Mesothelial cell of epicardium (in vitro differentiated cells): ENCODE results near the gene CACNA1C. TPM values are rescaled to one million over a fixed set of nuclear protein-coding genes. Genes with fewer than 3 reads are reported as not detected.

ENCODE experiments used
- DNase-seq, 2 experiments: peaks; one replicate each; pipeline ENCODE4 v3.0.0; 2021; ENCODE audit warnings: low spot score in 2 of 2; ENCODE audit not compliant: unreplicated experiment in 2 of 2
- H3K27ac Mint-ChIP-seq: 2 replicates; pipeline ENCODE4 v1.8.0; 2021; ENCODE audit warnings: mixed read lengths
- H3K27me3 Mint-ChIP-seq: 2 replicates; pipeline ENCODE4 v1.8.0; 2021; ENCODE audit warnings: low read depth, mixed read lengths
- H3K36me3 Mint-ChIP-seq: 2 replicates; pipeline ENCODE4 v1.8.0; 2021; ENCODE audit warnings: mixed read lengths
- H3K4me1 Mint-ChIP-seq: 2 replicates; pipeline ENCODE4 v1.8.0; 2021; ENCODE audit warnings: mixed read lengths
- H3K4me3 Mint-ChIP-seq: 2 replicates; pipeline ENCODE4 v1.8.0; 2021; ENCODE audit warnings: mild to moderate bottlenecking, moderate library complexity, mixed read lengths
- H3K9me3 Mint-ChIP-seq: 2 replicates; pipeline ENCODE4 v1.8.0; 2021; ENCODE audit warnings: mixed read lengths
- total RNA-seq: library from RNA; stranded (reverse); gene quantifications from 3 replicates; pipeline ENCODE4 v1.2.1, GENCODE V29; 2021
- TF ChIP-seq, protein P1 (sequence below): fragments of 200-600 bp; sonication (generic); IDR thresholded peaks from one replicate; pipeline ENCODE4 v1.5.0; 2021; ENCODE audit warnings: antibody characterized with exemption; ENCODE audit not compliant: unreplicated experiment

Gene CACNA1C
- total RNA-seq, 1 donor from 2014 or later: 33.6 TPM

DNA sequence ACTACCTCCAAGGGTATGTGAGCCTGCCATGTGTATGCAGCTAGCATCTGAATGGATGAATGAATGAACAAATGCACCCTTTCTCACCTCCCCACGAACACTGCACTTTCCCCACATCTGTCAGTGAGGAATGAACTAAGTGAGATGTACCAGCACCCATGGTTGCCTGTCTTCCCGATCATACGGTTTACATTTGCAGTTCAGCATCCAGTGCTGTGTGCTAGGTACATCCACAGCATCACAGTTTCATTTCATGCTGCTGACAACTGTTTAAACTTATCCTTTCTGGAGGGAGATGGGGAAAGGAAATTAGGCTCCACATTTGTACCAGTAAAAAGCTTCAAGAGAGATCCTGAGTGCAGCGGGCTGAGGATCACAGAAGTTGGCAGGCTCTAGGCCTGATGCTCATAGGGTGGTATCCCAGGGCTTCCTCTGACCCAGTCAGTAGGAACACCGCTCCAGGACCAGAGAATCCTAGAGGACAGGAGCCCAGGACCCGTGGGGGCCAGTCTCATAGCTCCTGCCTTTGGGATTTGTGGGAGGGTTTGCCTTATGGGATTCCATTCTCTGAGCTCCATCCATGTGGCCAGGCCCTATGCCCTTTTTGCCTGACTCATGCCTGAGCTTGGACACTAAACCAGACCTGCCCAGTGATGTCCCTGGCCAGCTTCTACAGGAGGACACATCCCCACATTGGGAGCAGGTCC, 294.5 kb downstream of the CACNA1C start:
- TF ChIP-seq, protein P1, sequence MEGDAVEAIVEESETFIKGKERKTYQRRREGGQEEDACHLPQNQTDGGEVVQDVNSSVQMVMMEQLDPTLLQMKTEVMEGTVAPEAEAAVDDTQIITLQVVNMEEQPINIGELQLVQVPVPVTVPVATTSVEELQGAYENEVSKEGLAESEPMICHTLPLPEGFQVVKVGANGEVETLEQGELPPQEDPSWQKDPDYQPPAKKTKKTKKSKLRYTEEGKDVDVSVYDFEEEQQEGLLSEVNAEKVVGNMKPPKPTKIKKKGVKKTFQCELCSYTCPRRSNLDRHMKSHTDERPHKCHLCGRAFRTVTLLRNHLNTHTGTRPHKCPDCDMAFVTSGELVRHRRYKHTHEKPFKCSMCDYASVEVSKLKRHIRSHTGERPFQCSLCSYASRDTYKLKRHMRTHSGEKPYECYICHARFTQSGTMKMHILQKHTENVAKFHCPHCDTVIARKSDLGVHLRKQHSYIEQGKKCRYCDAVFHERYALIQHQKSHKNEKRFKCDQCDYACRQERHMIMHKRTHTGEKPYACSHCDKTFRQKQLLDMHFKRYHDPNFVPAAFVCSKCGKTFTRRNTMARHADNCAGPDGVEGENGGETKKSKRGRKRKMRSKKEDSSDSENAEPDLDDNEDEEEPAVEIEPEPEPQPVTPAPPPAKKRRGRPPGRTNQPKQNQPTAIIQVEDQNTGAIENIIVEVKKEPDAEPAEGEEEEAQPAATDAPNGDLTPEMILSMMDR: no peak
- H3K27ac Mint-ChIP-seq: no peak overlapping the region
- no peaks in the 10 kb centered on the region for H3K9me3 Mint-ChIP-seq
- no peak for DNase-seq
- no peaks in the 10 kb centered on the region for H3K27me3 Mint-ChIP-seq
- H3K4me3 Mint-ChIP-seq: no peak overlapping the region
- H3K36me3 Mint-ChIP-seq: no peaks in the 10 kb centered on the region
- H3K4me1 Mint-ChIP-seq: peaks cover 26% of the 10 kb centered on the region

DNA sequence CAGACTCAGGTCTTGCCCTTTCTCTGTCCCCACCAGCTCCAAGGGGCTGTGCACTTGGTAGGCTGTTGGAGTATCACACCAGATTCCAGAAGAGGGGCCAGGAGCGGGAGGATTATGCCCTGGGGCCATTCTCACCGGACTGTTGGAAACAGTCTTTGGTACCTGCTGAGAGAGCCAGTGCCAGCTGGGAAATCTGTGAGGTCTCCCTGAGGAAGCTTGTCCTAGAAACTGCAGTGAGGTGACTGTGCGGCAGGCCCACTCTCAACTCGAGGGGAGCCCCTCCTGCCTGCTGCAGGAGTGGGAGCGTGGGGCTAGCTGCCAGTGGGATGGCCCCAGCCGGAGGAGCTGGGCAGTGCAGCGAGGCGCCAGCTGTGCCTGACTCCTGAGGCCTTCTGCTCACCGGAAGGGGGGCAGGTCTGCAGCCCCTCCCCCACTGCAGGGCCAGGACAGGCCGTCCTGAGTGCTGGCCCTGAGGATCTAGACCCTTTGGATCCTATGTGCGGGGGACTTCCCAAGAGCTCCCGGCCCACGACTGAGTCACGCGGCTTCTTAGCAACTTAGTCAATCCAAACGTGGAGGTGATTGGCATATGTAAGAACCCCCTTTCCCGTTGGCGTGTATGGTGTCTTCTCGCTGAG, 295.2 kb downstream of the CACNA1C start:
- DNase-seq: no peak
- Mint-ChIP-seq H3K36me3 (no peaks in the 10 kb centered on the region), H3K27ac (no peak overlapping the region), H3K4me3 (no peak overlapping the region), H3K9me3 (no peaks in the 10 kb centered on the region), H3K4me1 (peaks cover 22% of the 10 kb centered on the region), H3K27me3 (no peaks in the 10 kb centered on the region)
- TF ChIP-seq, protein P1: no peak

DNA sequence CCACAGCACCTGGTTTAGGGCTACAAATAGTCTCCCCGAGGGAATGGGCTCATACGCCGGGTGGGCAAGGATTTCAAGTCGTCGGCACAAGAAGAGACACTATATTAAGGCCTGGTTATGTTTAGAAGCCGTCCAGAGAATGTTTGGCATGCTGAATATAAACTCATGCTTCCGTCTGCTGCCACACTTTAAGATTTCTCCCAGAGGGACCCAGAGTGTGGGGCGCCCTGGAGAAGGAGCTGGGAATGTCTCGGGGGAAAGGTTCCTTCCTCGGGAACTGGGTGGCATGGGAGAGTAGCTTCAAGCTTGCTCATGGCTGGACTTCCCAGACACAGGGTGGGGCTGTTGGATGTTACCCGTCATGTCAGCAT, 295.7 kb downstream of the CACNA1C start:
- H3K36me3 Mint-ChIP-seq: no peaks in the 10 kb centered on the region
- TF ChIP-seq, protein P1: no peak
- no peaks in the 10 kb centered on the region for H3K9me3 Mint-ChIP-seq
- no peak for DNase-seq
- H3K4me3 Mint-ChIP-seq: no peak overlapping the region
- H3K27me3 Mint-ChIP-seq: no peaks in the 10 kb centered on the region
- H3K27ac Mint-ChIP-seq: no peak overlapping the region
- H3K4me1 Mint-ChIP-seq: peaks cover 19% of the 10 kb centered on the region

DNA sequence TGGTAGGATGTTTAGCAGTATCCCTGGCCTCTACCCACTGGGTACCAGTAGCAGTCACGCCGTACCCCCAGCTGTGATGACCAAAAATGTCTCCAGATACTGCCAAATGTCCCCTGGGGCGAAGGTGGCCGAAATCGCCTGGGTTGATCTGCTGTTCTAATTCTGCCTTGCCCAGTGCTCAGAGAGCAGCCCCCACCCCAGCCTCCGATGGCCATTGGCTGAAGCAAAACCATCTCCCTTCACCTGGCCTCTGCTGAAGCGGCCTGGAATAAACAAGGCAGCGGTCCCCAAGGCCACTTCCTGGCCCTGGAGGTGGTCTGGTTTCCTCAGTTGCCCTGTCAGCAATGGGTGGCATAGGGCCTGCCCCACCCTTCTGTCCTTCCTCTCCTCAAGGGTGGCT, 298.4 kb downstream of the CACNA1C start:
- Mint-ChIP-seq H3K27me3 (no peaks in the 10 kb centered on the region), H3K9me3 (no peaks in the 10 kb centered on the region), H3K4me3 (no peak overlapping the region), H3K36me3 (no peaks in the 10 kb centered on the region), H3K4me1 (peaks cover 11% of the 10 kb centered on the region), H3K27ac (no peak overlapping the region)
- no peak for DNase-seq
- TF ChIP-seq, protein P1: no peak

DNA sequence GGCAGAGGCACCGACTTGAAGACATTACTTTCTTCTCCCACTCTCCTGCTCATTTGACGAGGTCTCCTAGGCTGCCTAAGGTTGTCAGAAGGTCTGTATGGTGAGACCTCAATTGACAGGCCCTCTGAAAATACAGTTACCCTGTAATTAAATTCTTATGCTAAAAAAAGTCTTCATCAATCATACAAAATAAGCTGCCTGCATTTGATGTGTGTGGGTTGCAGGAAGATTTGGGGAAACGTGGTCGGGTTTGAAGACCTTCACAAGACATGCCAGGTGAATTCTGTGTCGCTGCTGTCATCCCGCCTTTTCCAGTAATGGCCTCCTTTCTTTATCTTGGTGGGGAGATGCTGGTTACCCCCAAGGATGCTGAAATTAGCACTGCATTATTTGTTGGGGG, 299.4 kb downstream of the CACNA1C start:
- H3K27me3 Mint-ChIP-seq: no peaks in the 10 kb centered on the region
- DNase-seq: no peak
- no peaks in the 10 kb centered on the region for H3K9me3 Mint-ChIP-seq
- TF ChIP-seq, protein P1: no peak
- H3K4me1 Mint-ChIP-seq: peaks cover 8% of the 10 kb centered on the region
- H3K27ac Mint-ChIP-seq: no peak overlapping the region
- no peak overlapping the region for H3K4me3 Mint-ChIP-seq
- no peaks in the 10 kb centered on the region for H3K36me3 Mint-ChIP-seq
